Measurements from ENCODE around the gene FKBP5. TPM values are rescaled to one million over a fixed set of nuclear protein-coding genes. Genes with fewer than 3 reads are reported as not detected.
A peak's percentile ranks its signal among the peaks of the same experiment; 100 is the strongest.

FKBP5 gene
- total and polyA plus RNA-seq, 2 experiments from 2014 or later = 73.6 to 254 TPM

GRCh38 chr6:35719830-35720733, 31.4 kb upstream of the FKBP5 start:
- peak; percentile 55 for DNase-seq (ENCODE audit: low spot score)
- Histone ChIP-seq H3K4me2 (peak overlapping the region; percentile 74), H3K27ac (peak overlapping the region; percentile 91), H3K4me3 (no peak overlapping the region), H2AFZ (peak overlapping the region; percentile 15), H3K4me1 (ENCODE audit: insufficient read depth) (peaks cover 58% of the 10 kb centered on the region), H3K27me3 (no peaks in the 10 kb centered on the region), H3K9me3 (ENCODE audit: low read depth) (no peaks in the 10 kb centered on the region), H3K79me2 (no peaks in the 10 kb centered on the region), H3K9me2 (replicated peaks; ENCODE audit: insufficient read depth) (no peaks in the 10 kb centered on the region), H4K20me1 (ENCODE audit: insufficient read depth, poor library complexity, severe bottlenecking) (no peaks in the 10 kb centered on the region), H3K36me3 (replicated peaks; ENCODE audit: insufficient read depth, low read depth) (no peaks in the 10 kb centered on the region)
- TF ChIP-seq EZH2 (IDR thresholded peaks at IDR 0.05; ENCODE audit: borderline replicate concordance) (no peak), EZH2phosphoT487 (IDR thresholded peaks at IDR 0.05; ENCODE audit: low read depth, severe bottlenecking, unreplicated experiment) (no peak), CTCF (IDR thresholded peaks at IDR 0.05; ENCODE audit: poor library complexity) (no peak)
- WGBS (ENCODE audit: low lambda C conversion rate, missing lambda C conversion rate) = 24% methylated on average over 15 of the region's 21 CpGs

DNA sequence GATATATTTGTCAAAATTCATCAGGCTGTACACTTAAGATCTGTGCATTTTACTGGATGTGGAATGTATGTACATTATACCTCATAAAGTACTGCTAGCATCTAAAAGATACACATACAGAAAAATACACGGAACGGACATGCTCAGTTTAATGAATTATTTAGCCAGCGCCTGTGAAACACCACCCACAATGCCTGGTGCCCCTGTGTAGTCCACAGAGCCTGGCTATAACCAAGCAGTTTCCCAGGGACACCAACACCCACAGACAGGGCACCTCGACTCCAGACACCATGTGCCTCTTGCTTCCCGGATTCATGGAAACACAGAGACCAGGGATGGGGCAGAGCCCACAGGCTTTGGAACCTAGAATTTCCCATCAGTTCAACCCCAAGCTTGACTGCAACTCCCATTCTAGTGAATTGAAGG, 30.7 kb upstream of the FKBP5 start:
- H3K79me2 ChIP-seq = no peaks in the 10 kb centered on the region
- 46% methylated on average over 5 of the region's 5 CpGs for WGBS (ENCODE audit: low lambda C conversion rate, missing lambda C conversion rate)
- no peaks in the 10 kb centered on the region for H3K9me3 ChIP-seq (ENCODE audit: low read depth)
- H2AFZ ChIP-seq = peak overlapping the region; percentile 15
- DNase-seq (ENCODE audit: low spot score) = no peak
- peak overlapping the region; percentile 74 for H3K4me2 ChIP-seq
- H4K20me1 ChIP-seq (ENCODE audit: insufficient read depth, poor library complexity, severe bottlenecking) = no peaks in the 10 kb centered on the region
- H3K36me3 ChIP-seq (replicated peaks; ENCODE audit: insufficient read depth, low read depth) = no peaks in the 10 kb centered on the region
- no peaks in the 10 kb centered on the region for H3K27me3 ChIP-seq
- no peaks in the 10 kb centered on the region for H3K9me2 ChIP-seq (replicated peaks; ENCODE audit: insufficient read depth)
- no peak overlapping the region for H3K4me3 ChIP-seq
- H3K4me1 ChIP-seq (ENCODE audit: insufficient read depth) = peaks cover 51% of the 10 kb centered on the region
- H3K27ac ChIP-seq = peak overlapping the region; percentile 91
- TF ChIP-seq EZH2 (IDR thresholded peaks at IDR 0.05; ENCODE audit: borderline replicate concordance) = no peak
- no peak for TF ChIP-seq CTCF (IDR thresholded peaks at IDR 0.05; ENCODE audit: poor library complexity)
- no peak for TF ChIP-seq EZH2phosphoT487 (IDR thresholded peaks at IDR 0.05; ENCODE audit: low read depth, severe bottlenecking, unreplicated experiment)

- H4K20me1 ChIP-seq (ENCODE audit: insufficient read depth, poor library complexity, severe bottlenecking) = no peaks in the 10 kb centered on the region
- TF ChIP-seq EZH2phosphoT487 (IDR thresholded peaks at IDR 0.05; ENCODE audit: low read depth, severe bottlenecking, unreplicated experiment) (no peak), CTCF (IDR thresholded peaks at IDR 0.05; ENCODE audit: poor library complexity) (no peak), EZH2 (IDR thresholded peaks at IDR 0.05; ENCODE audit: borderline replicate concordance) (no peak)
- no peaks in the 10 kb centered on the region for H3K36me3 ChIP-seq (replicated peaks; ENCODE audit: insufficient read depth, low read depth)
- no peaks in the 10 kb centered on the region for H3K27me3 ChIP-seq
- H3K79me2 ChIP-seq = no peaks in the 10 kb centered on the region
- peak overlapping the region; percentile 91 for H3K27ac ChIP-seq
- 52% methylated on average over 2 of the region's 2 CpGs for WGBS (ENCODE audit: low lambda C conversion rate, missing lambda C conversion rate)
- H3K4me1 ChIP-seq (ENCODE audit: insufficient read depth) = peaks cover 46% of the 10 kb centered on the region
- no peak overlapping the region for H2AFZ ChIP-seq
- H3K4me3 ChIP-seq = no peak overlapping the region
- H3K9me2 ChIP-seq (replicated peaks; ENCODE audit: insufficient read depth) = no peaks in the 10 kb centered on the region
- H3K9me3 ChIP-seq (ENCODE audit: low read depth) = no peaks in the 10 kb centered on the region
- H3K4me2 ChIP-seq = peak overlapping the region; percentile 74
- no peak for DNase-seq (ENCODE audit: low spot score)
Measured at GRCh38 chr6:35718911-35719381, 30.2 kb upstream of the FKBP5 start.
